GM18867 (cell line): ENCODE data around the gene KRT2.

ENCODE experiments used
- ATAC-seq: cut with Tn5 transposase; IDR thresholded peaks from one replicate; pipeline ENCODE4 v1.9.1; 2021; ENCODE audit warnings: mild to moderate bottlenecking, moderate library complexity; ENCODE audit not compliant: unreplicated experiment

Gene KRT2

DNA sequence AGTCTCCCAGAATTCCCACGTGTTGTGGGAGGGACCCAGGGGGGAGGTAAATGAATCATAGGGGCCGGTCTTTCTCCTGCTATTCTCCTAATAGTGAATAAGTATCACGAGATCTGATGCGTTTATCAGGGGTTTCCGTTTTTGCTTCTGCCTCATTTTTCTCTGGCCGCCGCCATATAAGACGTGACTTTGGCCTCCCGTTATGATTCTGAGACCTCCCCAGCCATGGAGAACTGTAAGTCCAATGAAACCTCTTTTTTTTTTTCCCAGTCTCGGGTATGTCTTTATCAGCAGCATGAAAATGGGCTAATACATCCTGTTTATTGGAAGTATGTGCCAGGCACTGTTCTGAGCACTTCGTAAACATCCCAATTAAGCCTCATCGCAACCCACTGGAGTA, 51.5 kb downstream of the KRT2 start:
- no peak for ATAC-seq

DNA sequence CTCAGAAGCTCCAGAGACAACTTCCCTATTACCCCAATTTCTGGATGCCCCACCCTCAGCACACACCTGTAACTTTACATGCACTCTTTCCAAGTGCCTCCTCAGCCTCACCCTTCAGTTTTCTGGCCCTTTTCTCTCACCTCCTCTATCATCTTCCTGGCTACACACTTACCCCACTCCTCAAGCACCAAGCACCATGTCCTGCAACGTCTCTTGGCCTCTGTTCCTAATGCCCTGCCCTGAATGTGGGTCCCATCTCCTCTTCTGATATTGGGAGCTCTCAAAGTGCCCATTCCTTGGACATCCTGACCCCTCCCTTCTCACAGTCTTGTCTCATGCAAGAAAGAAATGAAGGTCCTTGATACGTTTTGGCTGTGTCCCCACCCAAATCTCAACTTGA, 51.9 kb downstream of the KRT2 start:
- no peak for ATAC-seq

DNA sequence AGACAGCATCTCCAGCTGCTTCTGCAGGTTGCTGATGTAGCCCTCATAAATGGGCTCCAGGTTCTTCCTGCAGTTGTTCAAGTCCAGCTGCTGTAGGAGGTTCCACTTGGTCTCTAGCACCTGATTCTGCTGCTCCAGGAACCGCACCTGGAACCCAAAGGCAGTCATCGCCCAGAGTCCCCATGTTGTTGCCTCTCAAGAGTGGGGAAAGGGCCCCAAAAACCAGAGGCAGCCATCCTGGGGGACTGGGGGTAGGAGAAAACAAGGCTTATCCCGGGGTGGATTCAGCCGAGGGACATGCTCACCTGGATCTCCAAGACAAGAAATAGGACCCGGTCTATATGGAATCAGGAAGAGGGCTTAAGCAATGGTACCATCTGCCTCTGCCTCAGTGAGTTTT, 53.0 kb downstream of the KRT2 start:
- ATAC-seq = no peak
